GM12878 (cell line): ENCODE measurements around the gene STX3. TPM values are rescaled to one million over a fixed set of nuclear protein-coding genes. Genes with fewer than 3 reads are reported as not detected.

ENCODE experiments used
- ATAC-seq: fragments of 200-7000 bp; cut with Tn5 transposase; 3 replicates; pipeline ENCODE4 v1.9.1; 2020; ENCODE audit warnings: mild to moderate bottlenecking, moderate library complexity
- BruUV-seq: library from RNA; stranded (reverse); fragments of 400-500 nt; replicated peaks from 2 replicates; lab custom pipeline; 2021; lab: Mats Ljungman, UMichigan
- CTCF ChIA-PET: fragments of 300-600 bp; sonication (Branson Sonifier 250); formaldehyde crosslinking; extraction: SDS; loops from one replicate; lab custom pipeline; 2021; ENCODE audit warnings: inconsistent platforms; lab: Yijun Ruan, JAX
- POLR2A ChIA-PET: fragments of 350-600 bp; formaldehyde crosslinking; extraction: SDS; loops from one replicate; lab custom pipeline; 2021; ENCODE audit warnings: inconsistent platforms; lab: Charles Lee
- RAD21 ChIA-PET: fragments of 300-600 bp; sonication (Branson Sonifier 250); formaldehyde crosslinking; loops from one replicate; lab custom pipeline; 2023; ENCODE audit warnings: antibody characterized with exemption; ENCODE audit not compliant: unreplicated experiment; lab: Charles Lee
- SMC1A ChIA-PET: fragments of 300-600 bp; sonication (Branson Sonifier 250); formaldehyde crosslinking; loops from one replicate; lab custom pipeline; 2023; ENCODE audit not compliant: unreplicated experiment, uncharacterized antibody; lab: Charles Lee
- DNase-seq: peaks from one replicate; pipeline ENCODE4 v3.0.0-alpha.2; 2011; ENCODE audit warnings: low read depth, low spot score
- FAIRE-seq: peaks from 3 replicates; lab custom pipeline; 2011; peaks lifted over from hg19 to GRCh38; lab: Jason Lieb, UNC
- H2AFZ ChIP-seq: 2 replicates; pipeline ENCODE4 v1.6.0; 2011; ENCODE audit warnings: low read depth, low read length, control low read depth; ENCODE audit not compliant: control insufficient read depth
- H3K27ac ChIP-seq: 2 replicates; pipeline ENCODE4 v1.5.1; 2011; ENCODE audit warnings: control low read depth; ENCODE audit not compliant: control insufficient read depth, insufficient read depth
- H3K27me3 ChIP-seq, 2 experiments: replicated peaks in 1 of 2; 2 replicates each; pipeline versions ENCODE4 v1.6.0 to v1.6.1; 2011; ENCODE audit warnings: low read length in 1 of 2; ENCODE audit not compliant: control insufficient read depth in 2 of 2, insufficient read depth in 2 of 2
- H3K36me3 ChIP-seq, 2 experiments: 2 replicates each; pipeline ENCODE4 v1.5.1; 2011; ENCODE audit warnings: low read length in 1 of 2; ENCODE audit not compliant: control insufficient read depth in 2 of 2, insufficient read depth in 2 of 2
- H3K4me1 ChIP-seq: 2 replicates; pipeline ENCODE4 v1.6.1; 2011; ENCODE audit warnings: mild to moderate bottlenecking, low read length, moderate library complexity, mixed read lengths; ENCODE audit not compliant: control insufficient read depth, insufficient read depth
- H3K4me2 ChIP-seq: 2 replicates; pipeline ENCODE4 v1.6.0; 2011; ENCODE audit warnings: control low read depth; ENCODE audit not compliant: control insufficient read depth, insufficient read depth
- H3K4me3 ChIP-seq: fragments of 200-600 bp; sonication (generic); 2 replicates; pipeline ENCODE4 v1.5.1; 2016
- H3K79me2 ChIP-seq: 2 replicates; pipeline ENCODE4 v1.6.0; 2011; ENCODE audit warnings: low read length; ENCODE audit not compliant: control insufficient read depth, insufficient read depth
- H3K9ac ChIP-seq: 2 replicates; pipeline ENCODE4 v1.8.0; 2011; ENCODE audit warnings: low read length, control low read depth, mixed read lengths; ENCODE audit not compliant: control insufficient read depth, insufficient read depth
- H3K9me3 ChIP-seq: replicated peaks from 3 replicates; pipeline ENCODE4 v1.5.1; 2011; ENCODE audit warnings: mild to moderate bottlenecking, low read length; ENCODE audit not compliant: control insufficient read depth, insufficient read depth
- H4K20me1 ChIP-seq: 2 replicates; pipeline ENCODE4 v1.6.0; 2011; ENCODE audit not compliant: control insufficient read depth, insufficient read depth
- BMI1 ChIP-seq: fragments of 450-650 bp; IDR thresholded peaks from 2 replicates; pipeline ENCODE4 v1.6.1; 2016; ENCODE audit warnings: mild to moderate bottlenecking, moderate library complexity, borderline replicate concordance
- BRCA1 ChIP-seq: IDR thresholded peaks from 2 replicates; pipeline ENCODE4 v1.6.1; 2011; ENCODE audit warnings: low read depth, low read length, improper control_type of control experiment
- CEBPB ChIP-seq, 2 experiments: fragments of 150-350 bp in 1 of 2; IDR thresholded peaks; 2 replicates each; pipeline ENCODE4 v1.6.1; 2012 to 2014; ENCODE audit warnings: low read depth in 2 of 2, low read length in 2 of 2, borderline replicate concordance in 1 of 2, inconsistent platforms in 1 of 2
- CEBPZ ChIP-seq: fragments of 150-350 bp; IDR thresholded peaks from 2 replicates; pipeline ENCODE4 v1.6.1; 2016; ENCODE audit warnings: low read depth, low read length
- CREB1 ChIP-seq: IDR thresholded peaks from 2 replicates; pipeline ENCODE4 v1.6.1; 2012; ENCODE audit warnings: low read depth, mild to moderate bottlenecking, inconsistent platforms
- RCOR1 ChIP-seq: conservative IDR thresholded peaks from 2 replicates; pipeline ENCODE4 v1.6.1; 2012; ENCODE audit warnings: low read depth, low read length, improper control_type of control experiment
- RELA ChIP-seq: fragments of 450-650 bp; IDR thresholded peaks from 2 replicates; pipeline ENCODE4 v1.8.0; 2014; ENCODE audit warnings: borderline replicate concordance; ENCODE audit not compliant: partially characterized antibody
- USF2 ChIP-seq: IDR thresholded peaks from 2 replicates; pipeline ENCODE4 v1.6.1; 2011; ENCODE audit warnings: low read depth, low read length, improper control_type of control experiment, borderline replicate concordance
- WGBS: methylation state at CpG from one replicate; pipeline ENCODE4 v1.1.6; 2016; ENCODE audit warnings: low lambda C conversion rate; ENCODE audit not compliant: insufficient replicate concordance, insufficient coverage; ENCODE audit errors: missing lambda C conversion rate; 5-methylcytosine and 5-hydroxymethylcytosine counted together
- in situ Hi-C: fragments of 300-500 bp; cut with MboI; formaldehyde crosslinking; loops from 9 replicates; pipeline ENCODE4 v1.14.3; 2018; ENCODE audit warnings: mixed read lengths
- intact Hi-C: fragments of 100-400 bp; cut with micrococcal nuclease; formaldehyde crosslinking; loops from one replicate; pipeline ENCODE4 v1.14.2; 2022; ENCODE audit not compliant: unreplicated experiment
- polyA plus RNA-seq, 11 experiments: library from polyadenylated mRNA; depleted of rRNA in 4 of 11; unstranded in 6 of 11; stranded (reverse) in 5 of 11; fragments of >200 nt; fragmentation: Nextera tagmentation in 4 of 11; fragmentation: Illumina TruSeq in 1 of 11; extraction: Ambion mirVana in 4 of 11; extraction: Trizol in 1 of 11; gene quantifications; 1 replicate in 1 of 11; 2 replicates in 10 of 11; pipeline versions ENCODE4 v1.2.1 to v1.2.3, GENCODE V29; 2011 to 2016; ENCODE audit warnings: inconsistent platforms in 2 of 11, missing spikeins in 2 of 11, low read depth in 1 of 11
- total RNA-seq, 4 experiments: library from RNA; depleted of rRNA in 3 of 4; stranded (reverse); fragments of >200 nt in 3 of 4; fragmentation: Illumina TruSeq in 1 of 4; extraction: Trizol in 1 of 4; gene quantifications; 2 replicates each; pipeline versions ENCODE4 v1.2.1 to v1.2.3, GENCODE V29; 2013 to 2021

STX3 gene
- total and polyA plus RNA-seq, 10 of the 15 experiments (the other 5 are each of a cell fraction or from before 2014, with no cell fraction given): 0.11 to 2.5 (median 1.1) TPM

GRCh38 chr11:59710136-59710847 is 44.9 kb upstream of the STX3 start:
- Histone ChIP-seq H3K79me2 (no peaks in the 10 kb centered on the region), H3K4me2 (no peak overlapping the region), H4K20me1 (no peaks in the 10 kb centered on the region), H3K36me3 (no peaks in the 10 kb centered on the region), H3K27ac (no peak overlapping the region), H3K9ac (no peak overlapping the region), H3K9me3 (no peaks in the 10 kb centered on the region), H3K4me1 (no peaks in the 10 kb centered on the region), H3K4me3 (no peak overlapping the region), H3K27me3 (no peaks in the 10 kb centered on the region; a peak in 1 of 4 replicates), H2AFZ (no peak overlapping the region)
- intact Hi-C loops: no loop called here
- no peak for TF ChIP-seq RELA
- no peak for TF ChIP-seq CREB1
- TF ChIP-seq USF2: no peak
- TF ChIP-seq CEBPB (IDR thresholded peaks at IDR 0.05; ENCODE audit: borderline replicate concordance in 1 of 2, low read depth in 2 of 2, low read length in 2 of 2): no peak
- TF ChIP-seq CEBPZ: no peak
- TF ChIP-seq RCOR1: no peak
- no peak for TF ChIP-seq BMI1
- TF ChIP-seq BRCA1: no peak
- 30% methylated on average over 3 of the region's 3 CpGs for WGBS
- in situ Hi-C loops: no loop called here
- CTCF ChIA-PET: no interaction called here
- no TSS peak for BruUV-seq
- SMC1A ChIA-PET: no interaction called here
- POLR2A ChIA-PET: no interaction called here
- DNase-seq: no peak
- no peak for ATAC-seq
- RAD21 ChIA-PET: no interaction called here
- no peak for FAIRE-seq
